ENCODE data around the gene VOPP1.

DNA sequence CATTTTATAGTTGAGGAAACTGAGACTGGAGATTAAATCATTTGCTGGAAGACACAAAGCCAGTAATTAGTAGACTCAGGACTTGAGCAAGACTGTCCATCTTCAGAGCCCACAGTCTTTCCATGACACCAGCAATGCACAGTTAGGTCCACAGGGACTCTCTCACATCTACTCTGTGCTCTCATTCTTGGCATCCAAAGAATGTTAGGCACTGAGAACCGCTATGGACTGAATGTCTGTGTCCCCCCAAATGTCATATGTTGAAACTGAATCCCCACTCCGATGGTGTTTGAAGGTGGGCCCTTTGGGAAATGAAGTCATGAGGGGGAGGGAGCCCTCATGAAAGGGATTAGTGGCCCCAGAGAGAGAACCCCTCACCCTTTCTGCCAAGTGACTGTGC is 106.6 kb downstream of the VOPP1 start:
- TF ChIP-seq, protein P1, sequence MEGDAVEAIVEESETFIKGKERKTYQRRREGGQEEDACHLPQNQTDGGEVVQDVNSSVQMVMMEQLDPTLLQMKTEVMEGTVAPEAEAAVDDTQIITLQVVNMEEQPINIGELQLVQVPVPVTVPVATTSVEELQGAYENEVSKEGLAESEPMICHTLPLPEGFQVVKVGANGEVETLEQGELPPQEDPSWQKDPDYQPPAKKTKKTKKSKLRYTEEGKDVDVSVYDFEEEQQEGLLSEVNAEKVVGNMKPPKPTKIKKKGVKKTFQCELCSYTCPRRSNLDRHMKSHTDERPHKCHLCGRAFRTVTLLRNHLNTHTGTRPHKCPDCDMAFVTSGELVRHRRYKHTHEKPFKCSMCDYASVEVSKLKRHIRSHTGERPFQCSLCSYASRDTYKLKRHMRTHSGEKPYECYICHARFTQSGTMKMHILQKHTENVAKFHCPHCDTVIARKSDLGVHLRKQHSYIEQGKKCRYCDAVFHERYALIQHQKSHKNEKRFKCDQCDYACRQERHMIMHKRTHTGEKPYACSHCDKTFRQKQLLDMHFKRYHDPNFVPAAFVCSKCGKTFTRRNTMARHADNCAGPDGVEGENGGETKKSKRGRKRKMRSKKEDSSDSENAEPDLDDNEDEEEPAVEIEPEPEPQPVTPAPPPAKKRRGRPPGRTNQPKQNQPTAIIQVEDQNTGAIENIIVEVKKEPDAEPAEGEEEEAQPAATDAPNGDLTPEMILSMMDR (IDR thresholded peaks at IDR 0.05; ENCODE audit: low read depth, low read length, poor library complexity, severe bottlenecking) = no peak
- TF ChIP-seq EZH2phosphoT487 (IDR thresholded peaks at IDR 0.05; ENCODE audit: borderline replicate concordance, low read length) = no peak

All from DOHH2 (cell line).